ENCODE data around the gene CD70. TPM values are rescaled to one million over a fixed set of nuclear protein-coding genes. Genes with fewer than 3 reads are reported as not detected.

CD70 gene
- total RNA-seq, 1 donor from 2014 or later: 0.51 TPM

DNA sequence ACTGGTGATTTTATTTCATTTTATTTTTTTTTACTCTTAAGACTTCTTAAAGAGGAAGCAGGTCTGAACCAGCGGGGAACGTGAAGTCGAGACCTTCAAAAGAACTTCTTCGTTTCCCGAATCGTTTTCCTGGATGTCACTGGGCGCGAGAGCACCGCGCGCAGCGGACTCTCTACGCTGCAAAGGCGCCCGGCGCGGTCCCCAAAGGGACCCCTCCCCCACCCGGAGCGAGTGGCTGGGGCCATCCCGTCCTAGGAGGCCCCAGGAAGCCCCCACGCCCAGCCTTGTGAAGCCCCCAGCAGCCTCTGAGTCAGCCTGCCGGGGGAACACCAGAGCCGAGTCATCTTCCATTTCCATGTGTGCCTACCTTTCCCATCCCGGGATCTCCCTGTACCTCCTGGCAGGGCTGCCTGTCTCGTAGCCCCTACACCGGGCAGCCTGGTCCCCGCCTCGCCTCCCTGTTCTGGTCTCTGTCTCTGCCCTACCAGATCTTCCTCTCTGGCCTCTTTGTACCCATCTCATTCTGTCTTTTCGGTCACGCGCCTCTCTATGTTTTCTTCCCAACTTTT, 608 bp downstream of the CD70 start:
- Mint-ChIP-seq H3K36me3 (ENCODE audit: low read depth, unreplicated experiment) (peaks cover 14% of the 10 kb centered on the region), H3K27ac (ENCODE audit: unreplicated experiment) (no peak overlapping the region), H3K9me3 (ENCODE audit: unreplicated experiment) (peaks cover 10% of the 10 kb centered on the region), H3K4me1 (ENCODE audit: unreplicated experiment) (peaks cover 24% of the 10 kb centered on the region), H3K4me3 (ENCODE audit: unreplicated experiment) (peak overlapping the region; percentile 79), H3K27me3 (ENCODE audit: unreplicated experiment) (peaks cover 37% of the 10 kb centered on the region)
- no peak for TF ChIP-seq CTCF (IDR thresholded peaks at IDR 0.05; ENCODE audit: unreplicated experiment)
- DNase-seq (ENCODE audit: low spot score): no peak

DNA sequence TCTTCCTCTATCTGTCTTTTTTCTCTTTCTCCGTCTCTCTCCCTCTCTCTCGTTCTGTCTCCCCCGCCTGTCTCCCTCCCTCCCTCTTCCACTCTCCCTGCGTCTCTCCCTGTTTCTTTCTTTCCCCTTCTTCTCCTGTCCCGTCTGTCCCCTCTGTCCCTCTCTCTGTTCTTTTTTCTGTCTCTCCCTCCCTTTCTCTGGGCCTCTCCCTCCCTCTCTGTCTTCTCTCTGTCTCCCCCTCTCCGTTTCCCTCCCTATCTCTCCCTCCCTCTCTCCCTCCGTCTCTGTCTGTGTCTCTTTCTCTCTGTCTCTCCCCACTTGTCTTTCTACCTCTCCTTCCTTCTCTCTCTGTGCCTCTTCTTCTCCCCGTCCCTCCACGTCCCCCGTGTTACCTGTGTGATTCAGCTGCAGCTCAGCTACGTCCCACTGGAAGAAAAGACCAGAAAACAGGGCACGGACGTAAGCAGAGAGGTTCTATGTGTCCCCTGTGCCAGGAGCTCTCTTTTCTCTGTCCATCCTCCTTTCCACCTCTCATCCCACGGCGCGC, 1.2 kb downstream of the CD70 start:
- Mint-ChIP-seq H3K4me1 (ENCODE audit: unreplicated experiment) (peaks cover 24% of the 10 kb centered on the region), H3K9me3 (ENCODE audit: unreplicated experiment) (peaks cover 10% of the 10 kb centered on the region), H3K27me3 (ENCODE audit: unreplicated experiment) (peaks cover 37% of the 10 kb centered on the region), H3K4me3 (ENCODE audit: unreplicated experiment) (no peak overlapping the region), H3K27ac (ENCODE audit: unreplicated experiment) (no peak overlapping the region), H3K36me3 (ENCODE audit: low read depth, unreplicated experiment) (peaks cover 14% of the 10 kb centered on the region)
- no peak for TF ChIP-seq CTCF (IDR thresholded peaks at IDR 0.05; ENCODE audit: unreplicated experiment)
- no peak for DNase-seq (ENCODE audit: low spot score)

GRCh38 chr19:6588508-6589345, 2.2 kb downstream of the CD70 start:
- Mint-ChIP-seq H3K27ac (ENCODE audit: unreplicated experiment) (no peak overlapping the region), H3K4me1 (ENCODE audit: unreplicated experiment) (peaks cover 24% of the 10 kb centered on the region), H3K27me3 (ENCODE audit: unreplicated experiment) (peaks cover 37% of the 10 kb centered on the region), H3K36me3 (ENCODE audit: low read depth, unreplicated experiment) (peaks cover 14% of the 10 kb centered on the region), H3K4me3 (ENCODE audit: unreplicated experiment) (peak overlapping the region; percentile 68), H3K9me3 (ENCODE audit: unreplicated experiment) (peaks cover 10% of the 10 kb centered on the region)
- TF ChIP-seq CTCF (IDR thresholded peaks at IDR 0.05; ENCODE audit: unreplicated experiment): no peak
- no peak for DNase-seq (ENCODE audit: low spot score)

DNA sequence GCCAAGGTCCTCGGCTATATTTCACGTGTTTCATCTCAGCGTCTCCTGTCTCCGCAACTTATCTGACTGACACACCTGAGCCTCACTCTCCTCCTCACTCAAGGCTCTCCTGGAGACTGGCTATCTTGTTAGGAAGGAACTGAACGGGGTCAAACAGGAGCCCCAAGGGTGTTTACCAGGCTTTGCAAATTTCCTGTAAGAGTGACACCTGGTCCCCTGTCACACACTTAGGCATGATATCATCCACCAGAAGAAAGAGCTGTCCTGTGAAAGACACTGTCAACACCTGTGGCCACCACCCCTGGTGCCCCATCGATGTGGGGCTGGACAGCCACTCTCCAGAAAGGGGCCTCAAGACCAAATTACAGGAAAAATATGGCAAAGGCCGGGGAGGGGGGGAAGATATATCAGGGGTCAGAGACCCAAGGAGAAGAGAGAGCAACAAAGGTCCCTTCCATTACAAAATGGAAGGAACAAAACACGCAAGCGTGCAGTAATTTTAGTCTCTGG, 2.9 kb downstream of the CD70 start:
- H3K27me3 Mint-ChIP-seq (ENCODE audit: unreplicated experiment): peaks cover 37% of the 10 kb centered on the region
- peaks cover 14% of the 10 kb centered on the region for H3K36me3 Mint-ChIP-seq (ENCODE audit: low read depth, unreplicated experiment)
- no peak for DNase-seq (ENCODE audit: low spot score)
- H3K27ac Mint-ChIP-seq (ENCODE audit: unreplicated experiment): no peak overlapping the region
- no peak for TF ChIP-seq CTCF (IDR thresholded peaks at IDR 0.05; ENCODE audit: unreplicated experiment)
- peaks cover 10% of the 10 kb centered on the region for H3K9me3 Mint-ChIP-seq (ENCODE audit: unreplicated experiment)
- H3K4me3 Mint-ChIP-seq (ENCODE audit: unreplicated experiment): no peak overlapping the region
- peaks cover 24% of the 10 kb centered on the region for H3K4me1 Mint-ChIP-seq (ENCODE audit: unreplicated experiment)

Data from endothelial cell (in vitro differentiated cells).